ENCODE results near the gene CD244. TPM values are rescaled to one million over a fixed set of nuclear protein-coding genes. Genes with fewer than 3 reads are reported as not detected.

The CD244 gene
- total RNA-seq, 4 donors from 2014 or later = 0.52 to 1.2 TPM; not detected in 2

DNA sequence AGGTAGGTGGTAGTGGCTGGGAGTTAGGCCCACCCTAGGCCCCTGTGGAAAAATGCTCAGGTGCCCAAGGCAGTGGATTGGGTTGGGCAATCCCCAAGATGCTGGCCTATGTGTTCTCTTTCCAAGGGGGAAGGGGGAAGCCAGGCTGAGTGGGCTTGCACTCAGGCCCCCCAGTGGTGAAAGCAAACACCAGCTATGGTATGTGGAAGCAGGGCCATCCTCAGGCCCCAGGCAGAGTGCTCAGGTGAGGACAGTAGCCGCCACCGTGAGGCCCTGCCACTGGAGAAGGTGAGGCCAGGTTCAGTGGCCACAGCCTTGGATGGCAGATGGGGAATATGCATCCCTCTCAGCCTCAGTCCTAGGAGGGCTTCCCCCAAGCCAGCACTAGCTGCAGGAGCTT is 54.9 kb downstream of the CD244 start:
- no peaks in the 10 kb centered on the region for H3K36me3 ChIP-seq
- no peak overlapping the region for H3K4me3 ChIP-seq
- intact Hi-C loops (cut with DNase I; ENCODE audit: low total_unique reads) = no loop called here
- no peak for TF ChIP-seq POLR2A (IDR thresholded peaks at IDR 0.05)
- TF ChIP-seq, protein P1, sequence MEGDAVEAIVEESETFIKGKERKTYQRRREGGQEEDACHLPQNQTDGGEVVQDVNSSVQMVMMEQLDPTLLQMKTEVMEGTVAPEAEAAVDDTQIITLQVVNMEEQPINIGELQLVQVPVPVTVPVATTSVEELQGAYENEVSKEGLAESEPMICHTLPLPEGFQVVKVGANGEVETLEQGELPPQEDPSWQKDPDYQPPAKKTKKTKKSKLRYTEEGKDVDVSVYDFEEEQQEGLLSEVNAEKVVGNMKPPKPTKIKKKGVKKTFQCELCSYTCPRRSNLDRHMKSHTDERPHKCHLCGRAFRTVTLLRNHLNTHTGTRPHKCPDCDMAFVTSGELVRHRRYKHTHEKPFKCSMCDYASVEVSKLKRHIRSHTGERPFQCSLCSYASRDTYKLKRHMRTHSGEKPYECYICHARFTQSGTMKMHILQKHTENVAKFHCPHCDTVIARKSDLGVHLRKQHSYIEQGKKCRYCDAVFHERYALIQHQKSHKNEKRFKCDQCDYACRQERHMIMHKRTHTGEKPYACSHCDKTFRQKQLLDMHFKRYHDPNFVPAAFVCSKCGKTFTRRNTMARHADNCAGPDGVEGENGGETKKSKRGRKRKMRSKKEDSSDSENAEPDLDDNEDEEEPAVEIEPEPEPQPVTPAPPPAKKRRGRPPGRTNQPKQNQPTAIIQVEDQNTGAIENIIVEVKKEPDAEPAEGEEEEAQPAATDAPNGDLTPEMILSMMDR (IDR thresholded peaks at IDR 0.05) = no peak
- H3K9me3 ChIP-seq = peaks cover 0 to 7% of the 10 kb centered on the region in 2 donors
- DNase-seq = no peak
- H3K4me1 ChIP-seq = no peaks in the 10 kb centered on the region
- no peak overlapping the region for H3K27ac ChIP-seq
- no peaks in the 10 kb centered on the region for H3K27me3 ChIP-seq

DNA sequence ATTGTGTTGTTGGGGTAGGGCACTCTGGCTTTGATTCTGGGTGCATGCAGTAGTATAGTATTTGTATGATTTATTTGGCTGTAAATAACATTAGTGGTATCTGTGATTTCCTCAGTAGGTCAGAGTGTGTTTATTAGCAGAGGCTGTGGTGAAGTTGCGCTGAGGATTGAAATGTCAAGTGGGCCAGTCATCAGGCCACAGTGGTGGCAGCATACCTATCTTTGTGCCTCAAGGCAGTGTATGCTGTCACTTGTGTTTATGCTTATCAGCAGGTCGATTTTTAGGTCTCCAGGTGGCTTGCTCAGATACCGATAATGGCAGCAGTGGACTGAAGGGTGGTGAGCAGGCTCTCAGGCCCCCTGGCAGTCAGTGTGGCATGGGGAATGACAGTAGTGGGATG is 55.4 kb downstream of the CD244 start:
- no peaks in the 10 kb centered on the region for H3K4me1 ChIP-seq
- peaks cover 0 to 7% of the 10 kb centered on the region in 2 donors for H3K9me3 ChIP-seq
- H3K27ac ChIP-seq = no peak overlapping the region
- H3K4me3 ChIP-seq = no peak overlapping the region
- no peak for DNase-seq
- no peaks in the 10 kb centered on the region for H3K27me3 ChIP-seq
- intact Hi-C loops (cut with DNase I; ENCODE audit: low total_unique reads) = no loop called here
- no peak for TF ChIP-seq POLR2A (IDR thresholded peaks at IDR 0.05)
- TF ChIP-seq, protein P1 (IDR thresholded peaks at IDR 0.05) = no peak
- no peaks in the 10 kb centered on the region for H3K36me3 ChIP-seq

DNA sequence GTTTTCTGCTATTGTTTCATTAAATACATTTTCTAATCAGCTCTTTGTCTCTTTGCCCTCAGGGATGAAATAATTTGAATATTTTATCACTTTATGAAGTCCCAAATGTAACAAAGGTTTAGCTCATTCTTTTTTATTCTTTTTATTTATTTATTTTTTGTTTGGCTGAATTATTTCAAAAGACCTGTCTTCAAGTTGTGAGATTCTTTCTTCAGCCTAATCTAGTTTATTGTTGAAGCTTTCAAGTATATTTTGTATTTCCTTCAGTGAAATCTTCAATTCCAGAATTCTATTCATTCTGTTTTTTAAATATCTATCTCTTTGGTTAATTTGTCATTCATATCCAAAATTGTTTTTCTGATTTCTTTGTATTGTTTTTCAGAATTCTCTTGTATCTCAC is 55.9 kb downstream of the CD244 start:
- H3K9me3 ChIP-seq = peaks cover 0 to 7% of the 10 kb centered on the region in 2 donors
- H3K4me1 ChIP-seq = no peaks in the 10 kb centered on the region
- TF ChIP-seq, protein P1 (IDR thresholded peaks at IDR 0.05) = no peak
- TF ChIP-seq POLR2A (IDR thresholded peaks at IDR 0.05) = no peak
- H3K27ac ChIP-seq = no peak overlapping the region
- H3K4me3 ChIP-seq = no peak overlapping the region
- no peak for DNase-seq
- intact Hi-C loops (cut with DNase I; ENCODE audit: low total_unique reads) = no loop called here
- H3K36me3 ChIP-seq = no peaks in the 10 kb centered on the region
- H3K27me3 ChIP-seq = no peaks in the 10 kb centered on the region

DNA sequence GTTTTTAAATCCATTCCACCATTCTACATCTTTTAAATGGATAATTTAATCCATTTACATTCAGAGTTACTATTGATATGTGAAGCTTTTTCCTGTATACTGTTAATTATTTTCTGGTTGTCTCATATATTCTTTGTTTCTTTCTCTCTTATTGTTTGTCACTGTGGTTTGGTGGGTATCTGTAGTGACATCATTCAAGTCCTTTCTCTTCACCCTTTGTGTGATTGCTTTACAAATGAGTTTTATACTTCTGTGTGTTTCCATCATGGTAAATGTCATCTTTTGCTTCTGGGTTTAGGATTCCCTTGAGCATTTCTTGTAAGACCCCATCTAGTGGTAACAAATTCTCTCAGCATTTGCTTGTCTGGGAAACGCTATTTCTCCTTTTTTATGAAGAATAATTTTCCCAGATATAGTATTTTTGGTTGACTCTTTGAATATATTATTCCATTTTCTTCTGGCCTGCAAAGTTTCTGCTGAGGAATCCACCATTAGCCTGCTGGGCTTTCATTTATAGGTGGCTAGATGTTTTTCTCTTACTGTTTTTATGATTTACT is 56.5 kb downstream of the CD244 start:
- intact Hi-C loops (cut with DNase I; ENCODE audit: low total_unique reads) = no loop called here
- no peak for TF ChIP-seq POLR2A (IDR thresholded peaks at IDR 0.05)
- TF ChIP-seq, protein P1 (IDR thresholded peaks at IDR 0.05) = no peak

DNA sequence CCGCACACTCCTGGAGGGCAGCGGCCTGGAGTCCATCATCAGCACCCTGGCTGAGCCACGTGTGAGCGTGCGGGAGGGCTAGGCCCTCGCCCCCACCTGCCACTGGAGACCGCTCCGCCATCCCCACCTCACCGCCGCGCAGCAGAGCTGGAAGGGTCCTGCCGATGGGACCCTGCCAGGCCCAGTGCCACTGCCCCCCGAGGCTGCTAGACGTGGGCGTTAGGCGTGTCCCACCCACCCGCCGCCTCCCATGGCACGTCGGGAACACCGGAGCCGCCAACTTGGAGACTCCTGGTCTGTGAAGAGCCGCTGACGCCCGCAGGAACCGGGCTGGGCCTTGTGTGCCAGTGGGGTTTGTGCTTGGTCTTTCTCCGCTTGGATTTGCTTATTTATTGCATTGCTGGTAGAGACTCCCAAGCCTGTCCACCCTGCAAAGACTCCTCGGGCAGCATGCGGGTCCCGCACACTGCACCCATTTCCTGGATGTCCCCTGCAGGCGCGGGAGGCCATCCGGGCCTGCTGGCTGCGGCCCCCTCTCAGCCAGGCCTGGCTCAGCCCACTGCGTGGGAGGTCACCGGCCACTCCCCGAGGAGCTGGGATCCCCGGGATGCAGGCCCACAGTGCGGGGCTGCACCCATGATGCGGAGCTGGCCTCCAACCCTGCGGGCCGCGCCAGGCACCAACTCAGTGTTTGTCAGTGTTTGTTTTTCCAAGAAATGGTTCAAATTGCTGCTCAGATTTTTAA is 60.7 kb downstream of the CD244 start:
- Histone ChIP-seq H3K4me1 (no peaks in the 10 kb centered on the region), H3K27me3 (no peaks in the 10 kb centered on the region), H3K27ac (no peak overlapping the region), H3K36me3 (no peaks in the 10 kb centered on the region), H3K9me3 (peaks cover 0 to 3% of the 10 kb centered on the region in 2 donors), H3K4me3 (no peak overlapping the region)
- intact Hi-C loops (cut with DNase I; ENCODE audit: low total_unique reads) = no loop called here
- TF ChIP-seq, protein P1 (IDR thresholded peaks at IDR 0.05) = no peak
- no peak for TF ChIP-seq POLR2A (IDR thresholded peaks at IDR 0.05)
- DNase-seq = no peak

More for the DNA sequence above, 56.5 kb downstream of the CD244 start:
- Histone ChIP-seq H3K36me3 (no peaks in the 10 kb centered on the region), H3K27ac (no peak overlapping the region), H3K4me1 (no peaks in the 10 kb centered on the region), H3K27me3 (no peaks in the 10 kb centered on the region), H3K9me3 (peaks cover 0 to 7% of the 10 kb centered on the region in 2 donors), H3K4me3 (no peak overlapping the region)
- no peak for DNase-seq
